NCI-H524 treated with DMSO at 0.1 percent for 48 hours (cell line): ENCODE results near the gene LGALS1.
"Not testable (repeated sequence)": the region's sequence is repeated elsewhere in the genome, so short reads cannot be mapped to it uniquely, and the experiment has no call there.

Experiments used
- DNase-seq: peaks from one replicate; lab custom pipeline; 2025; lab: John Stamatoyannopoulos, UW

LGALS1 gene

GRCh38 chr22:37690407-37690806 is 15.0 kb downstream of the LGALS1 start:
- no peak for DNase-seq

DNA sequence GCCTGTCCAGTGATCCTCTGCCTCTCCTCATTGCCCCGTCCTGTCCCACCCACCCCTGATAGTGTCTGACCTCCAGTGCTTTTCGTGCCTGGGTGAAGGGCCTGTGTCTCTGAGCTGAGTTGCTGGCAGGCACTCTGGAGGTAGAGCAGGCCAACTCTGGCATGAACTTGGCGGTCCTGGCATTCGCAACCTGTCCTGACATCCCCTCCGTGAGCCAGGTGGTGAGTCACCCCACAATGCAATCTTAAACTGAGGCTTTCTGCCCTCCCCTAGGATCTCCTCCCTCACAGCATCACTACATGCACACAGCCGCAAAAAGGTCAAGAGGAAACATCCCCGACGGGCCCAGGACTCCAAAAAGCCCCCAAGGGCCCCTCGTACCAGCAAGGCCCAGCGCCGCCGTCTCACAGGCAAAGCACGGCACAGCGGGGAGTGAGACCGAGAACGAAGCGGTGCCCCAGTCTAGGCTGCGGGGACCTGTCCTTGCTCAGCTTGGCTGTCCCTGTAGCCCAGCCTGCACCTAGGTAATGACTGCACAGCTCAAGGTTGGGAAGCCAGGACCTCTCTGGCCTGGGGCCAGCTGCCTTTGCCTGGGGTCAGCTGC is 15.6 kb downstream of the LGALS1 start:
- DNase-seq, result no peak

- DNase-seq, result no peak
Measured at GRCh38 chr22:37692627-37693285, 17.3 kb downstream of the LGALS1 start.

GRCh38 chr22:37694131-37694530 is 18.7 kb downstream of the LGALS1 start:
- not testable (repeated sequence) for DNase-seq

DNA sequence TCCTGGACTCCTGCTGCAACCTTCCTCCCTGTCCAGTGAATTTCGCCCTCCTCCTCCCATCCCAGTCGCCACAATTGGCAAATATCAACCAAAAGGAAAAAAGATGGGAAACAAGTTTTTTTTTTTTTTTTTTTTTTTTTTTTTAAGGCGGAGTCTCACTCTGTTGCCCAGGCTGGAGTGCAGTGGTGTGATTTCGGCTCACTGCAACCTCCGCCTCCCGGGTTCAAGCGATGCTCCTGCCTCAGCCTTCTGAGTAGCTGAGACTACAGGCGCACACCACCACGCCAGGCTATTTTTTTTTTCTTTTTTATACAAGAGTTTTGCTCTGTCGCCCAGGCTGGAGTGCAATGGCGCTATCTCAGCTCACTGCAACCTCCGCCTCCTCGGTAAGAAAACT is 20.8 kb downstream of the LGALS1 start:
- not testable (repeated sequence) for DNase-seq

DNA sequence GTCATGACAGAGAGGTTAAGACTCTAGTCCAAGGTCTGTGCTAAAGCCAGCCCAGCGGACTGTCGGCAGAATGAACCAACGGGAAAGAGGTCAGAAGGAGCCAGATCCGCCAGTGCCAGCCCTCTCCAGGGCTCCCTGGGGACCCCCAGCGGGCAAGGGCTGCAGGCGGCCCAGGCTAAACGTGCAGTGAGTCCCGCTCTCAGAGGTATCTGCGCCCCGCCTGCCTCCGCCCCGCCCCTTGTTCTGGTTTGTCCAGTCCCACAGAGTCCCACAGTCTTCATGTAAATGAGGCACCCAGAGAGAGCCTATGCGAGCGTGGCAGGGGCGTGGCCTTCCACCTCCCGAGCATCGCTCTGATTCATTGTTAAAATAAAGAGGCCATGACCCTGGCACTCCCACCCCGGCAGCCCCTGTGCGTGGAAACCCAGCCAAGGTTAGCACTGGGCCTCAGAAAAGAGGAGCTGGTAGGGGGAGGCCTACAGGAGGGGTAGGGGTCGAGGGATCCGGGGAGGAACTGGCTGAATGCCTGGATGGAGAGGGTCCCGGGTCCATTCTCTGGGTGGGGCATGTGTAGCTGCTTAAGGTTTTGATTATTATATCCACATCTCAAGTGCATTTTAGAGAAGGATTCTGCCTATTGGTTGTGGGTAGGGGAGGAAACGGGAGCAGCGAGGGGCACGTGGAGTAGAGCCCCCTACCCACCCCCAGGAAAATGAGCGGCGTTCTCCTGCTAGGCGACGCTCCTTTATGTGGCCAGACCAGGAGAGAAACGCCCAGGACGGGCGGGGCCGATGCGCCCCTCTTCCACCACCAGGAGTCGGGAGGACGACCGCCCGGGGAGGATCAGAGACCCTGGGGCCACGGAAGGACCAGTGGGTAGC is 21.5 kb downstream of the LGALS1 start, which contains the start of gene TRIOBP:
Gene TRIOBP, plus strand, starts transcription at position 392 of the 881 bp plus-strand sequence. CDS start 4,318 bp downstream, outside the sequence.
- DNase-seq, result peak; percentile 94

DNA sequence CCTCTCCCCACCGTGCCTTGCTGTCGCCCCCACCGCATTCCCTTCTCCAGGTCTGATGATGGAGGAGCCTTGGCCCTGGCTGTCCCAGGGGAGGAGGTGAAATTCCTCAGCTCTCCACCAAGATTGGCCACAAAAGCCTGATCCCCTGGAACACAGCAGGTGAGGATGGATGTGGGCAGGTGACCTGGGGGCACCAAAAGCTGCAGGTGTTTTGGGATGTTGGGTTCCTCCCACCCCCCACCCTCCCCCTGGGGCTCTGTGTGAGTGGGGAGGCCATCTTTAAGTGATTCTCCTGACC is 22.1 kb downstream of the LGALS1 start:
- DNase-seq, result no peak

GRCh38 chr22:37701141-37701786 is 25.8 kb downstream of the LGALS1 start:
- no peak for DNase-seq

DNA sequence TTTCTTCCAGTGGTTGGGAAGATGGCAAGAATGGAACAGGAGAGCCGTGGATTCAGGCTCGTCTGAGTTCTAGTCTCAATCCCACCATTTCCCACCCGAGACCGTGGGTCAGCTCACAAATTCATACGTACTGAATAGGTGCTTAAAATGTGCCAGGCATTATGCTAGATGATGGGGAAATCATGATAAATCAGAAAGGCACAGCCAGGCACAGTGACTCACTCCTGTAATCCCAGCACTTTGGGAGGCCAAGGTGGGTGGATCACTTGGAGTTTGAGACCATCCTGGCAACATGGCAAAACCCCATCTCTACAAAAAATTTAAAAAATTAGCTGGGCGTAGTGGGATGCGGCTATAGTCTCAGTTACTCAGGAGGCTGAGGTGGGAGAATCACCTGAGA is 28.5 kb downstream of the LGALS1 start:
- DNase-seq, result no peak

DNA sequence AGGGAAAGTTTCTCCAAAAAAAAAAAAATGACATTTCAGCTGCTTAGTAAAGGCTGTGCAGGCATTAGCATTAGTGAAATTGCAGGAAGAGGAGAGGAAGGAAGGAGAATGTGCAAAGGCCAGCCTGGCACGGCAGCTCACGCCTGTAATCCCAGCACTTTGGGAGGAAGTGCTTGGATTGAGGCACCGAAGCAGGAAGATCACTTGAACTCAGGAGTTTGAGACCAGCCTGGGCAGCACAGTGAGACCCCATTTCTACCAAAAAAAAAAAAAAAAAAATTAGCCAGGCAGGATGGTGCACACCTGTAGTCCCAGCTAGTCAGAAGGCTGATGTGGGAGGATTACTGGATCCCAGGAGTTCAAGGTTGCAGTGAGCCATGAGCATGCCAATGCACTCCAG is 29.2 kb downstream of the LGALS1 start:
- no peak for DNase-seq

- DNase-seq, result no peak
Measured at GRCh38 chr22:37705205-37705604, 29.8 kb downstream of the LGALS1 start.

- DNase-seq, result no peak
Measured at GRCh38 chr22:37708580-37709444, 33.4 kb downstream of the LGALS1 start.

DNA sequence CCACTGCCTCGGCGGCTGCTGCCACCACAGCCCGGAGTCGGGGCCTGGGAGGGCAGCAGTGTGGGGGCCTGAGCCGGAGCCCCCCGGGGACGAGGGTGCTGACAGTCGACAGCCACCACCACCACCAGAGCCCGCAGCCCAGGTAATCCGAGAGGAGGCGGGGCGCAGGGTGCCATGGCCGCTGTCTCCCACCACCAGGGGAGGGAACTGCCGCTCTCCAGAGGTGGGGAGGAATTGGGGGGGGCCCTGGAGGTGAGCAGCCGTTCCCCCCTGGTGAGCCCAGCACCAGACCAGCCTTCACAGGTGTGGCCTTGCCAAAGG is 34.0 kb downstream of the LGALS1 start:
- no peak for DNase-seq

- DNase-seq, result no peak
Measured at GRCh38 chr22:37710675-37711074, 35.2 kb downstream of the LGALS1 start.

- no peak for DNase-seq
Measured at GRCh38 chr22:37711490-37711889, 36.1 kb downstream of the LGALS1 start.

DNA sequence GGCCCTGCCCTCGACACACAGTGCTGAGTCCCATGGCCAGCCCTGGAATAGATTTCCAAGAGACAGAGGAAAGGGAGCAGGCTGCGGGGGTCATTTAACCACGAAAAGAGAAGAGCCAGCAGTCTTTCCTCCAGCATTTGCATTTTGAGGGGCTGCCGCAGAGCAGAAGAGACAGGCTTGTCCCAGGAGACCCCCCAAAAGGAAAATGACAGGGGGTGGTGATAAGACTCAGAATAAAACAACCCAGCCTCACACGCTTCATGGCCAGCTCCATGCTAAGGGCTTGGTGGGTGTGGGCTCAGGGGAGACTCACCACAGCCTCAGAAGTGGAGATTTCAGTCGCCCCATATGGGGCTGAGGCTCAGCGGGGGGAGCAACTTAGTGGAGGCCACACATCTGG is 38.3 kb downstream of the LGALS1 start:
- DNase-seq, result no peak

GRCh38 chr22:37714634-37715033 is 39.2 kb downstream of the LGALS1 start:
- DNase-seq, result no peak

- no peak for DNase-seq
Measured at GRCh38 chr22:37715760-37716159, 40.3 kb downstream of the LGALS1 start.

- no peak for DNase-seq
Measured at GRCh38 chr22:37716708-37717107, 41.3 kb downstream of the LGALS1 start.

GRCh38 chr22:37717235-37717634 is 41.8 kb downstream of the LGALS1 start:
- DNase-seq, result not testable (repeated sequence)

- not testable (repeated sequence) for DNase-seq
Measured at GRCh38 chr22:37717746-37718305, 42.4 kb downstream of the LGALS1 start.
